Measurements from ENCODE around the gene MUC21.

GRCh38 chr6:30983439-30983838 is at the start of gene MUC21:
- TF ChIP-seq CTCF (IDR thresholded peaks at IDR 0.05; ENCODE audit: low read length) (no peak), EZH2 (IDR thresholded peaks at IDR 0.05; ENCODE audit: borderline replicate concordance, low read length) (no peak)

Measured in OCI-LY1 (cell line).